Stimulated activated CD4-positive, alpha-beta T cell treated with anti-CD3 and anti-CD28 coated beads, TNF-alpha, amount 100 ng/mL, for 4 hours (primary cell): ENCODE results near the gene IBA57.

Experiments
- DNase-seq, 3 experiments: peaks; one replicate each; pipeline ENCODE4 v3.0.0-alpha.2; 2020; ENCODE audit warnings: low read depth in 3 of 3

Gene IBA57

GRCh38 chr1:228156941-228157728 lies 8.5 kb upstream of the IBA57 start:
- no peak for DNase-seq

- no peak for DNase-seq
Measured at GRCh38 chr1:228157729-228158126, 7.9 kb upstream of the IBA57 start.

- DNase-seq, result no peak
Measured at GRCh38 chr1:228158151-228159007, 7.2 kb upstream of the IBA57 start.

GRCh38 chr1:228159008-228159665 lies 6.5 kb upstream of the IBA57 start:
- no peak for DNase-seq

- DNase-seq, result no peak
Measured at GRCh38 chr1:228160201-228160761, 5.3 kb upstream of the IBA57 start.

- DNase-seq, result no peak
Measured at GRCh38 chr1:228161362-228161761, 4.2 kb upstream of the IBA57 start.

GRCh38 chr1:228161866-228162265 lies 3.7 kb upstream of the IBA57 start:
- DNase-seq, result no peak

- DNase-seq, result no peak
Measured at GRCh38 chr1:228162286-228163006, 3.2 kb upstream of the IBA57 start.

GRCh38 chr1:228163007-228163753 lies 2.4 kb upstream of the IBA57 start:
- DNase-seq, result no peak

GRCh38 chr1:228163776-228164519 lies 1.7 kb upstream of the IBA57 start:
- no peak for DNase-seq

GRCh38 chr1:228164561-228165371 lies 838 bp upstream of the IBA57 start:
- no peak for DNase-seq

- peak in 2 of 3 experiments; percentile 24 to 26 for DNase-seq
Measured at GRCh38 chr1:228166170-228166936, 749 bp downstream of the IBA57 start.

GRCh38 chr1:228168563-228169270 lies 3.1 kb downstream of the IBA57 start:
- DNase-seq, result no peak

- no peak for DNase-seq
Measured at GRCh38 chr1:228169345-228169744, 3.7 kb downstream of the IBA57 start.

GRCh38 chr1:228170666-228171065 lies 5.1 kb downstream of the IBA57 start:
- no peak for DNase-seq

- DNase-seq, result no peak
Measured at GRCh38 chr1:228171221-228171891, 5.8 kb downstream of the IBA57 start.
